Activated CD4-positive, alpha-beta T cell treated with anti-CD3 and anti-CD28 coated beads for 1 hour (primary cell): ENCODE results near the gene THSD7B.

Experiments used
- DNase-seq: peaks from one replicate; pipeline ENCODE4 v3.0.0-alpha.2; 2020

The THSD7B gene

DNA sequence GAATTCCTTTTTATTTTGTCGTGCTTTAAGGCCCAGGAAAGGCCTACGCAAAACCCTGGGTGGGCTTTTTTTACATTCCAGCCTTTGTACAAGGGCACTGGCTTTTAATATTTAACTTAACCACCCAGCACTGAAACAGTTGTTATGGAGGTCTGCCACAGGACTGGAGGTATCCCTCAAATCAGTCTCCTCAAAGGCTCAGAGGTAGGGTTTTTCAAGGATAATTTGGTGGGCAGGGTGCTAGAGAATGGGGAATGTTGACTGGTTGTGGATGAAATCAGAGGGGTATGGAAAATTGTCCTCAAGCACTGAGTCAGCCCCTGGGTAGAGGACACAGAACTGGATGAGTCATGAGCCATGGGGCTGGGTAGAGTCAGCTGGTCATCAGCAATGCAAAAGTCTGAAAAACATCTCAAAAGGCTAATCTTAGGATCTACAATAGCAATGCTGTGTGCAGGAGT, 443.1 kb downstream of the THSD7B start:
- no peak for DNase-seq

DNA sequence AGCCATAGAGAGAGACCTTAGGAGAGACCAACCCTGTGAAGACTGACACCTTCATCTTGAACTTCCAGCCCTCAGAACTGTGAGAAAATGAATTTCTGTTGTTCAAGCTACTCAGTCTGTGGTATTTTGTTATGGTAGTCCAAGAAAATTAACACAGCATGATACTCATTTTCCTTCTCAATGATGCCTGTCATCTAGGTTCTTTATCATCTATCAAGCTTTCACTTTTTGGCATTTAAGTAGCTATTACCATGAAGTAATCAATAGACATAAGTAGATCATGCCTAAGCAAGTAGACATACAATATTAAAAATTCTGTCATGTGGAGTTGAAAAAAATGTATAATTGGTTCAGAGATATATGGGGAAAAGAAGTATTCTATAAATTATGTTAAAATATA, 444.7 kb downstream of the THSD7B start:
- no peak for DNase-seq

DNA sequence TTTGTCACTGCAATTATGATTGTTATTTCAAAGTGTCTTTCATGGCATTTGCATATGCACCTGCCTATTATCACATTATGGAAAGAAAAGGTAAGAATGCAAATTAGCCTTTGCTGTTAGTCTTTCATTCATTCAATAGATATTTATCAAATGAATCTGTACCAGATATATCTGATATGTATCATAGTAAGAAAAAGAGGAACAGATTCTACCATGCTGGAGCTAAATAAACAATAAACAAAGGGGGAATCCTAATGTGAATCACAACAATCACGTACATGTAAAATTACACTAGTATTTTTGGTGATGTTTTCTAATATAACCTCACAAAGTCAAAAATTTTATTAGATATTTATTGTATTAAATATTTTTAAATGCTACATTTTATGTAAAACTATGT, 446.4 kb downstream of the THSD7B start:
- no peak for DNase-seq

DNA sequence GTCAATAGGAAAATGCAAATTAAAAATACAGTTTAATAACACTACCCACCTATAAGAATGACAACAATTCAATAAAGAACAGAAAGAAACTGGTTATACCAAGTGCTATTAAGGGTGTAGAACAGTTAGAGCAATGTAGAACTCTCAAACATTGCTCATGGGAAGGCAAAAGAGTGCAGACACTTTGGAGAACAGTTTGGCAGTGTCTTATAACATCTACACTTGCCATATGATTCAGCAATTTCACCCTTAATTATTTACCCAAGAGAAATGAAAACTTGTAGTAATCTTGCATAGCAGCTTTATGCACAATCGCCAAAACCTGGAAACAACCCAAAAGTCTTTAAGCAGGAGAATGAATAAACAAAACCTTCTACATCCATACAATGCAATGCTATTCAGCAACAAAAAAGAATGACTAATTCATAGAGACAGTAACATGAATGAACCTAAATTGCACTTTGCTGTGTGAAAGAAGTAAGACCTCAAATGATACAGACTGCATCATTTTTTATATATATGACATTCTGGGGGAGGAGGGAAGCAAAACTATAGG, 455.2 kb downstream of the THSD7B start:
- no peak for DNase-seq

DNA sequence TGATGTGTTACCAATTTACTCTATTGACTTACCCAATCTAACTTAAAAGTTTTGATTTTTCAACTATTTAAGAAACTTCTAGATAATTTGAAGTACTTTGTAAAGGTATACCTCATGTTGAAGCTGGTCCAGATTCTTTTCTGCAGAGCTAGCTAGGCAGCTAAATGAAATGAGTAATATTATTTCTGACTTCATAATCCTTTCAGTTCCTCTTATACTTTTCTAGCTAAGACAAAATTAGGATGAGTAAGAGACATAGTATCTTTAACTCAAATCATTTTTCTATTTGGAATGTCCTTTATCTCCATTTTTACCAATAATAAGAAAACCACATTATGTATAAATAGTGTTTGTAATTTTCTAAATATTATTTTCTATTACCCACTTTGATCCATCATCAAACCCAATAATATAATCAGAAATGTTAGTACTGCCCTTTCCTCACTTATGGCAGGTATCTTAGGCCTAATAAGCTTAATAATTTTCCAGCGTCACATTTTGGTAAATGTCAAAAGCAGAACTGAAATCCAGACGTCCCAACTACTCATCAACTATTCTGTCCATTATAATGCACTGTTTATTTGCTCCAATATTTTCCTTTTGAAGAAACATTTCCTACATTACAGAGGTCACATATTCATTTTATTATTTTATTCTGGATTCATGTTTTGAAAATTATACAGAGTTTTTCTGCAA, 456.6 kb downstream of the THSD7B start:
- DNase-seq: no peak

DNA sequence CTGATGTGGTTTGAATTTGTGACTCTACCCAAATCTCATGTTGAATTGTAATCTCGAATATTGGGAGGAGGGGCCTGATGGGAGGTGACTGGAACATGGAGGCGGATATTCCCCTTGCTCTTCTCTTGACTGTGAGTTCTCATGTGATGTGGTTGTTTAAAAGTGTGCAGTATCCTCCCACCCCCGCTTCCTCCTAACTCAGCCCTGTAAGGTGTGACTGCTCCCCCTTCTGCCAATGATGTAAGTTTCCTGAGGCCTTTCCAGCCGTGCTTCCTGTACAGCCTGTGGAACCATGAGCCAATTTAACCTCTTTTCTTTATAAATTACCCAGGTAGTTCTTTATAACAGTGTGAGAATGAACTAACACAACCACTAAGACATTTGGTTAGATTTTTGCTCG, 458.4 kb downstream of the THSD7B start:
- no peak for DNase-seq

DNA sequence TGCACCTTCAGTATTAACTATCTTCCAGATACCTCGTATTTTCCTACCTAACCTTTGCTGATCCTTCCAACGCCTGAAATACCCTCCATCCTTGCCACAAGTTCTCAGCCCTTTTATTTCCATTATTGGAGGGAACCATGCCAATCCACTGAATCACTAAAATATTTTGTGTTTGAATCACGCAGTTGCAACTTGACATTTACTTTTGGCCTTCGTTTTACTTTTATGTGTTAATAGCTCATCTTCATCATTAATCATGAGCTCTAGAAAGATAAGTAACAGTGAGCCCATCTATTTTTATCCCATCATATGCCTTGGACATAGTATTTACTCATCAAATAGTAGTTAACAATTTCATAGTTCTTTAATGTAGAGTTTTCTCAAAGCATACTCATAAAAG, 463.2 kb downstream of the THSD7B start:
- DNase-seq: no peak

DNA sequence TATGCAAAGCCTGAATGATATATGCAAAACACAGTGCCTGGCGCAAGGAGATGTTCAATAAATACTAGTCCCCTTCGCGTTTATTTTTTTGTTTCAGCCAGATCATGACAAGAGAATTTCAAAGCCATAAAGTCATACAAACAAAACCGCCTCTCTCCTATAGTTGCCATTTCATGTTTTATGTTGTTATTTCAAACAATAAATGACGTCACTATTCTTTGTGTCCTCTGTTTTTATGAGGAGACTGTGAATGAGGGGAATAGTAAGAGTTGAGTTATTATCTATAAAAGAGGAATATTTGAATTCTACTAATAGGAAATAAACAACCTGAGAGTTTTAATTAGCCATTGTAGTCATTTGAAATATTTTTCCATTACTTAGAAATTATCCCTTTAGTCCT, 464.5 kb downstream of the THSD7B start:
- no peak for DNase-seq

DNA sequence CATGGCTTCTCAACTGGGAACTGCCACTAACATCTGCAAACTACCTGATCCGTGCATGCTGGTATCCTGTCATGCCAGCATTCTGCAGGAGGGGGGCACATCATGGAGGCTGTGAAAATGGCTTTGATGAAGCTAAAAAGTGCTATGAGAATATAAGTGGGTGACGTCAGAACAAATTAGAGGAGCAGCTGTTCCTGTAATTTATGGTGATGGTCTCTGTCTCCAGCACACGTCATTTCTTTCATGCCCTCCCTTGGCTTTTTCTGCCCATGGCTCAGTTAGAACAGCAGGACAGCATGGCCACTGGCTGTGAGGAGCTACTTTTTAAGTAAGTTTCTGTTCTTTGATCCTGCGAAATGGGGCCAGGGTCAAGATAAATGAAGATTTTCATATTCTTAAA, 466.3 kb downstream of the THSD7B start:
- no peak for DNase-seq

DNA sequence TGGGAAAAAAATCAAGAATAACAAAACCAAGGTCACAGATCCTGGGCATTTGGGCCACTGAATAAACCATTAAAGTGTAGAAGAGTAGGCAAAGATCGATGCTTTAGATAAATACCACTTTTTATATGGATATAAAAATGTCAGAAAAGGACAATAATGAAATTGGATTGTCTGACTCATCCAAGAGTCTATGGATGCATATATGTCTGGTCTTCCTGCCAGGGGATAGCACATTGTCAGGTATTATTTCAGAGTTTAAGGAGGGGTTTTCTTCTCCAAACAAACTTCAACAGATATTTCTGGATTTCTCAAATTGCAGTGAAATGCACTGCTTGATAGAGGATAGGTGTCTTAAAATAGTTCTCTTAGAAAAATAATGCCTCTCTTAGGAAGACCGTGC, 466.7 kb downstream of the THSD7B start:
- DNase-seq: no peak

DNA sequence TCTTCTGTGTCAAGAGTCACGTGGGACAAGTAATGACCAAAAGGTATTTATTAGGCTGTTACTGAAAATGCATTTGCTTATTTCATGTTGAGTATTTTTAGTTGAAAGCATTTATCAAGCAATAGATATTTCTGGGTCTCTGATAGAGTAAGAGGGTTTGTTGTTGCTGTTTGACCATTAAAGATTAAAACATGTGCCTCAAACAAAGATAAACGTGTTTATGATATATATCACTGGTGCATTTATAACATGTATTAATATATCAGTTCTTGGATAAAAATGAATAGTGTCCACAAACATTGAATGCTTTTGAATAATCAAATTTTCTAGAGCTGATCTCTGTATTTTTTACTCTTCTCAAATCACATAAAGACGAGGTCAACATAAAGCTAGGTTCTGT, 467.7 kb downstream of the THSD7B start:
- no peak for DNase-seq

DNA sequence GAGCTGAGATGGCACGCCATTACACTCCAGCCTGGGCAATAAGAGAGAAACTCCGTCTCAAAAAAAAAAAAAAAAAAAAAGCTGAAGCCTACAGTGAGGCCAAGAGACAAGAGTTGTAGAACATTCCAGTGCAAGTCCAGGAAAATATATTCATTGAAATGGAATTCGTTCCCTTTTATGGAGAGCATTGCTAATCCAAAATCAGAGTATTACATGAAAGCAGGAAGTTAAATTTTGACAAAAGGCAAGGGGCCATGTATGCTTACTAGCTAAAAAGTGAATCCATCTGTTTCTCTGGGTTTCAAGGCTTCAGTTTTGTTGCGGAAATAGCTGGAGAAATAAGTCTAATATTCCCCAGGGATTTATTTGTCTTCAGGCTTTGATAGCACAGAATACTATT, 471.7 kb downstream of the THSD7B start:
- no peak for DNase-seq

DNA sequence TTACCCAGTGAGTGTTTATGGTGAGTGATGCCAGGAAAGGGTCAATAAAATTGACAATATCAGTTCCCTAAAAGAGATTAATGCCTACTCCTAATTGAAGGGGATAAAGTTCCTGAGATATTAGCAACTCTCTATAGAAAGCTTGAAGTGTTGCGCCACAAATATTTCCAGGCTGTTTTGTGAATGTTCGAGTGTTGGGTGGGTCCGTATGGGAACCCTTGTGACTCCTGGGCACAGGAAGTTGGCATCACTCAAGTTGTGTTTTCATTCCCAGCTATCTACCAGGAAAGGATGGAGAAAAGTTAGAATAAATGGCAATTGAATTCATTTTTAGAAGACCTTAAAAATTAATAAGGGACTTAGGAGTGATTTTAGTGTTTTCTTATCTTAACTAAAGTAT, 472.7 kb downstream of the THSD7B start:
- no peak for DNase-seq

DNA sequence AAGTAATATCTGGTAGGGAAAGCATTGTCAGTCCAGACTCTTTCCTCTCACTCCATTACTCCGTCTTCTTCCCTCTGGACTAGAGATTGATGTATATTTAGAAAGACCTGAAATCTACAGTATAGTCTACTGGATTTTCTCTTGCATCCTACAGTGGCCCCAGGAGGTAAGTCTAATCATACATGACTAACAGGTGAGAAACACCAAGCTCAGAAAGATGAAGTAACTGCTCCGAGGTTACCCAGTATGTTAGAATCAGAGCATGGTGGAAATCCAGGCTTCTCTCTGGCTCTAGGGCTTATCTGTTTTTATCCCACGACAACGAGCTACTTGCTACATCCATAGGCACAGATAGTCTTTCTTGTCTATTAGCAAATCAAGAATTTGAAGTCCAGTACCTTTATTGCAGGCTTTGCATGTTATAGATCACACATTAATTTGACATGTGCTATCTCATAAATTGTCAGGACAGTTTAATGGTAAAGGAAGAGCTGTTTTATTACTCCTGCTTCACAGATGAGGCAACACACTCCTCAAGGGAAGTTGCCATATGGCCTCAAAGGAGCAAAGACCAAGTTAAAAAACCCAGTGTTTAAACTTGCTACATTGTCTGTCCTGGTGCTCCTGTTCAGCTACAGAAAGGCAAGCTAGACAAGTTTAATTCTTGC, 484.3 kb downstream of the THSD7B start:
- no peak for DNase-seq

DNA sequence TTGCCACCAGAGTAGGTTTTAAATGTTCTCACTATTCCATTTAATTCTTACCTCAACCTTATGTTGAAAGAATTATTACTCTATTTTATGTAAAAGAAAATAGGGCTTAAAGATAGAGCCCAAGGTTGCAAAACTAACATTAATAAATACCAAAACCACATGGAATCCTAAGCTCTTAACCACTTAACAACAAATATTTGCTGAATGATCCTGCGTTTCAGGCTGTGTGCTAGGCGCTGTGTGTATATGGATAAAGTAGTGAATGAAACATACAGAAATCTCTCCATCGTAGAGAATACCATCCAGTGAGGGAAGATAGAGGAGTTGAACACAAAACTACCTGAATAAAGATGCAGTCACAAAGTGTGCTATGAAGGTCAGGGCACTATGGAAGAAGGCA, 485.1 kb downstream of the THSD7B start:
- DNase-seq: no peak

DNA sequence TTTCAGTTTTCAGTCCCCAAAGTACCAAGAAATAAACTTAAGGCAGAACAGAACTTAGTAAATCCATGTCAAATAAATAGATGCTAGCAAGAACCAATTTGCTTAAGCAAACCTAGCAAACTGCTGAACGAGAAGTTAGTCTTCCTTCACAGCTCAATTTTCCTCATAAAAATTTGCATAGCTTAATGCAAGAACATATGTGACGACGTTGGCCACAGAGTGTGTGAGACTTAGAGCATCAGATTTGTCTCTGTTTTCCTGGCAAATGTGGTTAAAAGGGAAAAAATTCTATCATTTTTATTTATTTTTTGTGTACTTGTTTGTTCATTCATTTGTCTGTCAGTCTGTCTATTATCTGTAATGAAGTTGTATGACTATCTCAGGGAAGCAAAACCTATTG, 485.7 kb downstream of the THSD7B start:
- DNase-seq: no peak

DNA sequence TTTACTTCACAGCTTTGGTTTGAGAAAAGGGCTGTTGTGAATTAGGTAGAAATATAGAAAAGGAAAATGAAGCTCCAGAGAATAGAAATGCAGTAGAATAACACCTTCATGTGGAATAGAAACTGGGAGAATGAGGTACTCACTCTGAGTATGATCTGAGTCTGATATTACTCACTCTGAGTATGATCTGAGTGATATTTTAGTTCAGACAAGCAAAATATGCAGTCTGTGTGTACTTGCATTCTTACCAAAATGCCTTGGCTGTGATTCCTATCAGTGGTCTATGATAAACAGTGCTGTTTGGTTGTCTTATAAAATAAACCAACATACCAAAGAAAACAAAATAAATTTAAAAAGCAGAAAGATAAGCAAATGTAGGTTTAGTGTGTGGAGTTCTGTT, 487.6 kb downstream of the THSD7B start:
- no peak for DNase-seq

DNA sequence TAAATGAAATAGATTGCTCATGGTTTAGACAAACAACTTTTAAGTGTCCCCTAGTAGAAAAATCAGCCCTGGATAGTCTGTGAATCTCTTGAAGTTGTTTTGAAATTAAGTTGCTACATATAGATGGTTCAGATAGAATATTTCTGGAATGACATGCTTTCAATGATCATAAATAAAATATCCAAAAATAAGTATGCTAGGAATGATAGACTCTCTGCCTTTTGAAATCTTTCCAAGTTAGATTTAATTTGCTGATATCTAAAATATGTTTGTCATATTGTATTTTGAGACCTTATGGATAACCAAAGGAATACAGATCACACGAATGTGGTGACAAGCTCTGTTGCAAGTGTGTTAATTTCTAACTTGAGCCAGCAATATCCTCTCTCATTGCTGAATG, 488.7 kb downstream of the THSD7B start:
- no peak for DNase-seq

DNA sequence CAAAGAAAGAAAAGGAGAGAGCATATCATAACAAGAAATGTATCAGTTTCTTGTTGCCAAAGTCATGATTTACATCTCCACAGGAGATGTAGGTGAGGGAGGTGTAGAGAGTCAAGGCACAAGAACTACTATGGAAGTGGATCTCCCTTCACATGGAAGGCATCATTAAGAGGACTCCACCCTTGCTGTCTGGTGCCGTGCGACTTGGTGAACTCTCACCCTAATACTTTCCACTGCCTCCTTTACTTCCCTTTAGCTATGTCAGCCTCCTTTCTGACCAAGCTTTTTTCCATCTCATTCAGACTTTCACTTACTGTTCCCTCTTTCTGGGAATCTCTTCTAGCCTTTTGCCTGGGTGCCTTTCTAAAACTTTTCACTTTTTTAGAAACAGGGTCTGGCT, 490.0 kb downstream of the THSD7B start:
- DNase-seq: no peak

DNA sequence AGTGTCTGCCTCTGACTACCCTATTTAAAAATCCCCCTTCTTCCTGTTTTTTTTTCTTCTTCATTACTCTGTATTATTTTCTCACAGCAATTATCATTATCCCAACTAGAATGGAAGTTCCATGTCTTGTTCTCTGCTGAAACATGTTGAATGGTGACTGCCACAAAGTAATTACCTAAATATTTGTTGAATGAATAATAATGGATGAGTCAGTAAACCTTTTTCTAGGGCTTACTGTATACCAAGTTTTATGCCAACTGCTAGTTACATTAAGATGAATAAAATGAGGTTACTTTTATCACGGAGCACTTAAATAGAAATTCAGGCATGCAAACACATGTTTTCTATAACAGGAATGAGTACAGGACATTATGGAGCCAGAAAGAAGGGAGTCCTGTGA, 490.6 kb downstream of the THSD7B start:
- no peak for DNase-seq

DNA sequence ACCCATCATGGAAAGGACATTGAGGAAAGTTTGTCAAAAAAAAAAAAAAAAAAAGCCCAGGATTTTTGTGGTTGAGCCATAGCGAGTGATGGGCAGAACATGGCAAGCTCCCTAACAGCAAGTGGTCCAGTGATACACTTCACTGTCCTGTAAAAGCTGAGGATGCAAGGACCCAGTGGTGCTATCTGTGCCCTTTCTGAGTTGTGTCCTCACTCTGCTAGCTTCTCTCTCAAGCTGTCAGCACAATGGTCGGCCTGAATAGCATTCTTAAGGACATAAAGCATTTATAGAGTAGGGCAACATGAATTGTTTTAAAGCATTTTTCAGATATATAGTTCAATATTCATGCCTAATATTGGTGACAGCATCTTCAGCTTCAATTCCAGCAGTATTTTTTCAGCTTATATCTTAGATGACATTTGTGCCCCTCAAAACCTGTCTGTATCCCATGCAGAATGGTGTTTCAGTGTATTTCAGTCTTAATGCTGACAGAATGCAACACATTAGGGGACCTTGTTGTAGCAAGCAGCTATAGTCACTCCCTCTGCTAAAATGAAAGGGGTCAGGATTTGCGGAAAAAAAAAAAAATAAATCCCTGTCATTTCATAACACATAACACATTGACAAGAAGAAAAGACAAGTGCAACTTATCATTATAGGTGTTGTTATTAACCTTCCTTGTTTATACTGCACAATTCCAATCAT, 496.7 kb downstream of the THSD7B start:
- DNase-seq: no peak

DNA sequence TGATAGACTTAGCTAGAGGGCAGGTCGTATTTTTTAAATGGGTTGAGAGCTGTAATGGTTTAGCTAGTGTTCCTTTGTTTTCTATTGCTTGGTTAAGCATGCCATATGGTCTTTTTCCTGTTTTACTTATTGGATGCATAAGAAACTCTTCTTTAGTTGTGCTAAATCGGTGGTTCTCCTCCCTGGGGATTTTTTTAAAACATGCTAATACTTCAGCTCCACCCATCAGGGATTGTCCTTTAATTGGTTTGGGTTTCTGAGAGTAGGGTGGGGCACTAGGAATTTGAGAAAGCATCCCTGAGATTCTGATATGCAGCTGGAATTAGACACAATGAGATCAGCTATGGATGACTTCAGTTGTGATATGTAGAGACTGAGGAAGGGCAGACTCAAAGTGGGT, 497.2 kb downstream of the THSD7B start:
- DNase-seq: no peak

DNA sequence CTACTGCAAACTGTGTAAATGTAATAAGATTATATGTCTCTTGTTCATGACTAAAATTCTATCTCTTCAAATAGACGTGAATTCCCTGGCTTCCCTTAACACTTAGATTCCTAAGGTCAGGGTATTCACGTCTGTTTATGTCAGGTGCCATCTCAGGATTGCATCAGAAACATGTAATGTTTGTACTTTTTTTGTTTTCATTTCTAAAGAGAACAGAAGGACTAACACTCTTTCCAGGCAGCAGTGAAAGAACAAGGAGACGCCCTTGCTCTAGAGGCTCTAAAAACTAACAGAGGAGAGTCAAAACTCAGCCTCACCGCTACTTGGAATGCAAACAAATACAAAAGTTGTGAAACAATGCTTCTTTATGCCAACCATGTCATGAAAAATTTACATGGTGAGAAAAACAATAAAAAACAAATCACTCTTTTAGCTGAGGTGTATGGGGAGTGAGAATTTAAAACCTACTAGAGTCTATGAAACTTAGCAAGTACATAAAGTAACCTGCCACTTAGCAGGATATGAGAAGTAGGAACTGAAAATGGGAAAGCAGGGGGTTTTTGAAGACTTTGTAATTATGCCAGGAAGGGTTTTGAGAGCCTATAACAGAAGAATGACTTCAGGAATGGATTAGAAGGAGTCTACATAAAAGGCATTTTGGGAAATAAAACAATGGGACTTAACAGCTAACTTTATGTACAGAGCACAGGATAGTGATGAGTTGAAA, 522.7 kb downstream of the THSD7B start:
- DNase-seq: no peak
